Stimulated activated CD4-positive, alpha-beta T cell treated with anti-CD3 and anti-CD28 coated beads, Interleukin-1b, Interleukin-23, amount 100 ng/mL, for 4 hours (primary cell): ENCODE measurements around the gene ADGRD1.

Experiments used
- DNase-seq, 2 donors: peaks; one replicate each; pipeline ENCODE4 v3.0.0-alpha.2; 2020; ENCODE audit warnings: low read depth in 2 of 2

The ADGRD1 gene

GRCh38 chr12:131102991-131103668, 149.4 kb downstream of the ADGRD1 start:
- no peak for DNase-seq

DNA sequence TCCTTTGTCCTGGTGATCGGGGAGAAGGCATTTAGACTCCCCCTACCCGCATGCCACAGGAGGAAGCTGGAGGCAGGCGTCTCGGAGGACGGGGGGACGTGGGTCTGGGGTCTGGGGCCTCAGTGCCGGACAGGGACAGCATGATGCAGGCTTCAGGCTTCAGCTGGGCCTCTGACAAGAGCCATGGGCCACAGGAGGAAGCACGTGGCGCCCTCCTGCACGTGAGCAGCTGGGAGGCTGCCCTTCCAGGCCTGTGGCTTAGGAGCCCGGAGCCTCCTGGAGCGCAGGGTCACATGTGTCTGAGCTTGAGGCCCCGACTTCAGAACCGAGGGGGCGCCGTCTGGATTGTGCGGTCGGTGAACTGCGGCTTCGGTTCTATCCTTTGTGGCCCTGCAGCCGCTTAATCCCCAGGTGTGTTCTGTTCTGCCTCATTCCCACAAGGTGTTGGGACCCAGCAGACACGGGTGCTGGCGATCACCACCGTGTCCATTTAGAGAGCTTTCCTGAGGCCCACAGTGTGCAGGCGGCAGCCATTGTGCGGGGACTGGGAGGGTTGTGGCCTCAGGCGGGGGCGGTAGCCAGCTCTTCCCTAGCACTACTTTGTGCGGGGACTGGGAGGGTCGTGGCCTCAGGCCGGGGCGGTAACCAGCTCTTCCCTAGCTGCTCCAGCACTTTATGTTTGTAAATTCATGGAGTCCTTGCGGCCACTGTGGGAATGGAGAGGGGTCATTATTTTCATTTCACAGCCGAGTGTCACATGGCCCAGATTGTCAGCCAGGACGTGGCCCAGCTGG, 150.2 kb downstream of the ADGRD1 start:
- DNase-seq = no peak

GRCh38 chr12:131104463-131105350, 151.0 kb downstream of the ADGRD1 start:
- peak; percentile 74 to 85 for DNase-seq

DNA sequence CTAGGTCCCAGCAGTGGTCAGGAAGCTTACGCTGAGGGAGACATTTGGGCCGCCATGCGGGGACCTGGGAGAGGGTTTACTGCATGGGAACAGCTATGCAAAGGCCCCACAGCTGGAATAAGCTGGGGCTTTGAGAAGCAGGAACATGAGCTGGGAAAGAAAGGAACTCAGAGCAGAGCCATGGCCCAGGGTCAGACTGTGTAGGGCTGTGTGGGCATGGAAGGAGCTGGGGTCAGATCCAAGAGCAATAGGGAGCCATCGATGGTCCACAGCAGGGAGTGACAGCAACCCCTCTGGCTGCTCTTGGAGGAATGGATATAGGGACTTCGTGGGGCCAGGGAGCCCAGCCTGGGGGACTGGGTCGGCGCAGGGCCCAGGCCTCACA, 151.6 kb downstream of the ADGRD1 start:
- no peak for DNase-seq

GRCh38 chr12:131105736-131106348, 152.1 kb downstream of the ADGRD1 start:
- DNase-seq = peak; percentile 36 to 38

DNA sequence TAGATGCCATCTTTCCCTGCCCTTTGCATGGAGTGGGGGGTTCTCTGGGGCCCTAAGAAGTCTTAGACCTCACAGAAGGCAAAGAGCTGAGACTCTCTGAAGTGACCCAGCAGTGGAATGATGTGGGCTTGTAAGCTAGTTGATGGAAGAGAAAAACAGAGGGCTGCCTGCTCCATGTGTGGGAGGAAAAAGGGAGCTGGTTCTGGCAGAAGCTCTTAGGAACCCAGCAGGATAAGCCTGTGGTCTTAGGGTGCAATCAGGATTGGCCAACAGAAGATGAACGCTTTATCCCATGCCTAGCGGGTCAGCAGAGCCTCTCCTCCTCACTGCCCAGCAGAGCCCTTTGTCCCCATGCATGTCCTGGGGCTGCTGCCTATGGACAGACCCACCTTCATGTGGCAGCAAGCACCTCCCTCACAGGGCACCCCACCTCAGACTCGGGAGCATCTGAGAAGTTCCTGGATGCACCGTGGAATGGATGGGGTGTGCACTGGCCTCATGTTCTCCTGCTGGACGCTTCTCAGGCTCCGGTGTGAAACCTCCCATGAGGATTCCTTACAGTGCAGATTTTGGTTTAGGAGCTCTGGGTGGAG, 152.7 kb downstream of the ADGRD1 start:
- no peak for DNase-seq

DNA sequence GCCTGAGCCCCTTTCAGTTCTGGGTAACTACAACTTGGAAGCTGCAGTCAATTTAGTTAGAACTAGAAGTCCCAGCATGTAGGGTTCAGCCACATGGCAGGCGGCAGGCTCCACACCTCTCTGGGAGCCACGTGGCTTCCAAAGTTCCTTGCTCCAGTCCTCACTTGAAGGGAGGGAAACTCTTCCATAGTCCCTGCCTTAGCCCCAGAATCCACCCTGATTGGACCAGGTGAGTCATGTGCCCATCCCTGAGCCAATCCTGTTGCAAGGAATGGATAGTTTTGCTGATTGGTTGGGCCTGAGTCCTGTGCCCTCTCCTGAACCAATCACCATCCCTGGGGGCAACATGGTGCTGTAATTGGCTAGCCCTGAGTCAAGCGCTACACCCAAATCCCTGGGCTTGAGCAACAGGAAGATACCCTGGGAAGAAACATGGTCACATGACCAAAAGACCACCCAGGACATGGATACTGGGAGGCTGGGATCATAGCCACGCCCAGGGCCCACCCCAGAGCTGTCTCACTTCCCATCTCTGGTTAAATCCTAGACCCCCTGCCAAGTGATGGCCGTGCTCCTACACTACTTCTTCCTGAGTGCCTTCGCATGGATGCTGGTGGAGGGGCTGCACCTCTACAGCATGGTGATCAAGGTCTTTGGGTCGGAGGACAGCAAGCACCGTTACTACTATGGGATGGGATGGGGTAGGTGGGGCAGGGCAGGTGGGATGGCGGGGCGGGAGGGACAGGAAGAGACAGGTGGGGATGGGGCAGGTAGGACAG, 154.7 kb downstream of the ADGRD1 start:
- no peak for DNase-seq

- no peak for DNase-seq
These were observed 157.7 kb downstream of the ADGRD1 start for GRCh38 chr12:131111446-131111845.

DNA sequence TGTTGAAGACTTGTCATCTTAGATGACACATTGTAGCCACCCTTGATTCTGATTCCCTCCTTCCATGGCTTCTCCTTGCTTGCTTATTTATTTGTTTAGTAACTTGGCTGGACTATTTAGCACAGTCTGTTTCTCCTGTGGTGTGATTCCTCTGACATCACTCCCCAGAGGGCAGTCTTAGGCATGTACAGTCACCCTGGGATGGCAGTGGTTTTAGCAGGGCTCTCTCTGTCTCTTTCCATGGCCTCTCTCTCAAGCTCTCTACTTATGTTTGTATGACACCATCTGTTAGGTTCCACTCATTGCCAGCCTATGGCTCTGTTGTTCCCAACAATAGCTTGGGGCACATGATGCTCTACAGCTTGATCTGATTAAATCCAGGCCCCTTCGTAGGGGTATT, 158.3 kb downstream of the ADGRD1 start:
- no peak for DNase-seq

GRCh38 chr12:131112700-131113290, 159.1 kb downstream of the ADGRD1 start:
- no peak for DNase-seq

DNA sequence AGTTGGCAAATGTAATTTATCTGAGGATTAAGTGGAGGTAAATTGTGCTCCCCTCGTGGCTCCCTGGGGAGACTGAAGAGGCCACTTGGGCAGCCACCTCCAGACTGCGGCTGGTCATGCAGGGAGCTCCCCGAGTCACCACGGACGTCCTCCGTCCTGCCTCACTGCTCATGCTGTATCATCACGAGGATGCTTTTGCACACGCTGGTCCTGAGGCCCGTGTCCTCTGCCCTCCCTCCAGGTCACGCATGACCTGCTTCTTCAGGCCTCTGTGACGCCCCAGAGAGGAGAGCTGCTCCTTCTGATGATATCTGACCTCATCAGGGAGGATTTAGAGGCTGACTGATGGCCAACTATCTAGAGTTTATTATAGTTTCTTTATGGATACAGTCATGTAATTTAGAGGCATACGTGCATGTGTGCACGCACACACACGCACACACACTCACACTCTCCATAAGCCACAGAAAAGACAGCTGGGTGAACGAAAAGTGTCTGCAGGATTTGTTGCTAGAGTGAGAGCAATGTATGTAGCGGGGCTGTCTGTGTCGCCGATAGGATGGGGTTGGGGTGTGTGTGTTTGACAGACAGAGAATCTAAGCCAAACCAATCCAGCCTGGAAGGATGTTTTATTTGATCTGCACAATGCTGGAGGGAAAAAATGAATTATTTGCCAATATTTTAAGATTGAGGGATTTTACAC, 160.0 kb downstream of the ADGRD1 start:
- DNase-seq = no peak

DNA sequence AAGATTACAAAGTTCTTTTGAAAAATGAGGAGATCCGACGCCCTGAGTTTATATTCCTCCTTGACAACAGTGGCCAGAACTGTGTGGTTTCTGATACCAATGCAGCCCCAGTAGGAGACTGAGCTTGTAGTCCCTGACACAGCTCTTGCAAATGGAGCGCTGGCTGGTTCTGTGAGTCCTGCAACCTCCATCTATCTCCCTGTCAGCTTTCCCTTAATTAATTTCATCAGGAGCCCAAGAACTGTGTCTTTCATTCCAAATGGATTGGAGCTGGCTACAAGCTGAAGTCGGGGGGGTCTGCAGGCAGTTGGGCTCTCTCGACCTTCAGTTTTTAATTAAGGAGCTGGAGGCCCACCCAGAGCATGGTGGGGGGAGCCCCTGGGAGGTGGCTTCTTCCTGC, 160.6 kb downstream of the ADGRD1 start:
- no peak for DNase-seq

DNA sequence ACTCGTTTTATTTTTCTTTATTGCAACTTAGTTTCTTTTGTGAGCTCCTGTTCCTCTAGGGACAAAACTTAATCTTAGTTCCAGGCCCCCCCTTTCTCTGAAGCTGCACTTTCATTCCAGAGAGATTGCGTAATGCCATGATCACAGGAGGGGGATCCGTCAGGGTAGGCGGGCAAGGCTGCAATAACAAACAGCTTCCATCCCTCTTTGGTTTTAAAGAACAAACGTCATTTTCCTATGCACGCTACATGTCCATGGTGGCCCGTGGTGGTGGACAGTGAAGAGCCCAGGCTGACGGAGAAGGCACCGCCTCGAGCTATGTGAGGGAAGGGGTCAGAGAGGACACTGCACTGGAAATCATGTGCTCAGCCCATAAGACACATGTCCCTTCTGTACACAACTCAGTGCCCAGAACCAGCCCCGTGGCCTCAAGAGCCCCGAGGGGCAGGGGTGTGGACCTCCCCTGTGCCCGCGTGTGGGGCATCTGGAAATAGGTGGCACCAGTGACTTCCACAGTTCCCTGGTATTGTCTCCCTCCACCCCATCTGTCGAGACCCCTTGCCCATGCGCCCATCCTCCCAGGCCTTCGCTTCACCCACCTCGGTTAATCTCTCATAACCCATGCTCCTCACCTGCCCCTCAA, 161.4 kb downstream of the ADGRD1 start:
- no peak for DNase-seq

GRCh38 chr12:131115766-131116467, 162.2 kb downstream of the ADGRD1 start:
- no peak for DNase-seq

DNA sequence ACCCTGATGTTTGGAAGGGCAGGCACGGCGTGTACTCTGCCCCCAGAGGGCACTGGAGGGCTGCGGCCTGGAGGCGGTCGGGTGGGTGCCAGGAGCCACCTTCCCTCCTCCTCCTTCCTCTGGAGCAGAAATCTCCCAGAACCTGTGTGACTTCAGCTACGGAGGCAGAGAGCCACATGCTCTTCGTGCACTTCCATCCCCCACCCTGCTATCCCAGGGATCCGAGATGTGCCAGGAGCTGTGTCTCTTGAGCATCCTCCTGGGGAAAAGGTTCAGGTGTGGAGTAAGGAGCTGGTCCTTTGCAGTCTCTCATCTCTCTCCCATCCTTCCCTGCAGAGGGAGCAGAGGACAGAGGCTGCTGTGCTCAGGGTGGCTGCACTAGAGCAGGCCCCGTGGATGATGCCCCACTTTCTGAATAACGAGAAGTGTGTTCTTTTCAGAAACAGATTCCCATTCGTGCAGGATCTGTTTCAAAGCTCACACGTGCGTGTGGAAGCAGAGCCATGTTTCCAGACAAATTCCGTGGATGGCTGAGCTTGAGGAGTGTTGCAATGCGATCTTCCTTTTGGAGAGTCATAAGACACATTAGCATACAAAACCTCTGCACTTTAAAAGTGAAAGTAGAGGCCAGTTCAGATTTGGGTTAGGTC, 162.9 kb downstream of the ADGRD1 start:
- no peak for DNase-seq

GRCh38 chr12:131117438-131118245, 163.9 kb downstream of the ADGRD1 start:
- no peak for DNase-seq

DNA sequence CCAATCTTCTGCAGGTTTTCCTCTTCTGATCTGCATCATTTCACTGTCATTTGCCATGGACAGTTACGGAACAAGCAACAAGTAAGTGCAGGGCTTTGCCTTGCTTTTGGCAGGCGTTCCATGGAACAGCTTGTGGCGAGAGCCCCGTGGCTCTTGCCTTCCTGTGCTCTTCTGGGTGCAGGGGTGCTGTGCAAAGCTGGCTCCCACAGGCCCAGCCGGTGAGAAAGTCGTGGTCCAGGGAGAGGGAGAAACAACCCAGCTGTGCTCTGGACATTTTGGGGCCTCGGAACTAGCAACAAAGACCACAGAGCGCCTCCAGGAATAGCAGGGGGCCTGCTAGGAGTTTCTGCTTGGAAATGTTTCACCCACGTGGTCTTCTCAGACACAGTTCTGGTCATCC, 164.7 kb downstream of the ADGRD1 start:
- DNase-seq = no peak
